GM18526 (cell line): ENCODE measurements around the gene SSR4.

Experiments
- POLR2A ChIP-seq: IDR thresholded peaks from 3 replicates; pipeline ENCODE4 v1.6.1; 2011; ENCODE audit not compliant: insufficient read length; ENCODE audit errors: extremely low read depth

Gene SSR4

GRCh38 chrX:153806999-153807575 lies 12.6 kb downstream of the SSR4 start:
- TF ChIP-seq POLR2A = no peak

- TF ChIP-seq POLR2A = no peak
Measured at GRCh38 chrX:153807976-153808375, 13.5 kb downstream of the SSR4 start.

DNA sequence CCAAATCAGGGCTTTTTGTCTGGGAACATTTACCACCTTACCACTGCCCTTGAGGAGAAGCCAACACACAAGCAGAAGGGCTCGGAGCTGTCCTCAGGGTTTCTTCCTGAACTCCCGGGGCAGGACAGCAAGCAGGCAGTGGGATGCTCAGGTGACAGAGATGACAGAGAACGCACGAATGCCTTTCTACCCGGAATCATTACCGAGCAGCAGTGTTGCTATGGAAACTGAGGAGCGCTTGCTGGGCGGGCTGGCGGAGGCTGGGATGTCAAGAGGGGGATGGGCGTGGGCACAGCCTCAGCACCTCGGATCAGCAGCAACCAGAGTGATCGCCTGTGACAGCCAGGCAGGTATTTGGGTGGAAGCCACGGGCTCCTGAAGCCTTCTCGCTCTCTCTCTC lies 17.8 kb downstream of the SSR4 start:
- TF ChIP-seq POLR2A = no peak

GRCh38 chrX:153813161-153813560 lies 18.7 kb downstream of the SSR4 start:
- no peak for TF ChIP-seq POLR2A

GRCh38 chrX:153814591-153815315 lies 20.3 kb downstream of the SSR4 start:
- TF ChIP-seq POLR2A = no peak

GRCh38 chrX:153816831-153817690 lies 22.6 kb downstream of the SSR4 start:
- no peak for TF ChIP-seq POLR2A

GRCh38 chrX:153818571-153819383 lies 24.3 kb downstream of the SSR4 start:
- TF ChIP-seq POLR2A = no peak

DNA sequence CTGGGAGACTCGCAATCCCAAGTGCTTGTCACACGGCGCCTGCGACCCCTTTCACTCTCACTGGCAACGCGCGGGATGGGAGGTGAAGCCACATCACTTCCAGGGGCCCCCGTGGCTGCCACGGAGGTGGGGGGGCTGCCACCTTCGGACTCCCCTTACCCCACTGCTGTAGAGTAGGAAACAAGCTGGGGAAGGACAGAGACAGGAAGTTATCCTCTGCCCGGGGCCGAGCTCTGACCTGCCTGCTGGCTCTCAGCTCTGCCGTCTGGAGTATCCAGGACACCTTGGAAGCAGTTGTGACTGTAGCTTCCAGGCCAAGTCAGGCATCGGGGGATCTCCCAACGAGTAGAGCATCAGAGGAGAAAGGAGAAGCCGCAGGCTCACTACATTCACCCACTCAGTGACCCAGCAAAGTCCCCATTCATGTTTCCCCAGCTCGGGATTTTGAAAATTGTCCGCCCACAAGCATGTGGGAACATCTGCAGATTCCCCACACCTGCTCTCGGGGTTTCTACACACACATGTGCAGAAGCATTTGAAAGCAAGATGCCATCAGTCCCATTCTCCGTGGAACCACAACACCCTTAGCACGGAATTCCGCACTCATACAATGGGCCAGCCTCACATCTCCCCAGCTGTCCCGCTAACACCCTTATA lies 25.0 kb downstream of the SSR4 start:
- no peak for TF ChIP-seq POLR2A

DNA sequence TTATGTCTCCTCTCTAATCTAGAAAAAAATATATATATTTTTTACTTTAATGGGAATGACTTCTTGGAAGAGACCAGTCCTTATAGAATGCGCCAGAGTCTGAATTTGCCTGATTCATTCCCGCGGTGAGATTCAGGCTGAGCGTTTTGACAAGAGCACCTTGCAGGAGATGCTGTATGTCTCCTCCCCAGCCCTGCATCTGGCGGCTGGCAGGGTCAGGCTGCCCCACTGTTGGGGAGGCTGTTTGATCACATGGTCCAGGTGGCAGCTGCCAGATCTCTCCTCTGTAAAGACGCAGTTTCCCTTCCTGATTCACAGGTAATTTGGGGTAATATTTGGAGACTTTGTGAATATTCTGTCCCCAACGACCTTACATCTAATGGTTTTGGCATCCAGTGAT lies 26.1 kb downstream of the SSR4 start:
- no peak for TF ChIP-seq POLR2A

DNA sequence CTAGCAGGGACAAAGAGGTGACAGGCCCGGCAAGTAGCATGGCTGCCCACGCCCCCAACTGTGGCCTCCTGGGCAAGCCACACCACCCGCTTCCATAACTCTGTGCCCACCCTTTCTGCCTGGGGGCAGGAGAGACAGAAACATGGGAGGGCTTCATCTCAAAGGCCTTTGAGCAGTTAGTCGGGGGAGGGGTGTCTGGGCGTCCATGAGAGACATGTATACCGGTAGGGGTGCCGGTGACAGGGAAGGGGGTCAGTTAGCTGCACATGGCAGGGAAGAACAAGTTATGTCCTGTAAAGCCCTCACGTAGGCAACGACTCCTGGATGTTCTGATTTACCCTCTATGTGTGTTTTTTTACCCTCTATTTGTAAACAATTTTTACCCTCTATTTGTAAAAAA lies 26.6 kb downstream of the SSR4 start:
- no peak for TF ChIP-seq POLR2A

GRCh38 chrX:153824348-153824747 lies 29.9 kb downstream of the SSR4 start:
- TF ChIP-seq POLR2A = no peak

DNA sequence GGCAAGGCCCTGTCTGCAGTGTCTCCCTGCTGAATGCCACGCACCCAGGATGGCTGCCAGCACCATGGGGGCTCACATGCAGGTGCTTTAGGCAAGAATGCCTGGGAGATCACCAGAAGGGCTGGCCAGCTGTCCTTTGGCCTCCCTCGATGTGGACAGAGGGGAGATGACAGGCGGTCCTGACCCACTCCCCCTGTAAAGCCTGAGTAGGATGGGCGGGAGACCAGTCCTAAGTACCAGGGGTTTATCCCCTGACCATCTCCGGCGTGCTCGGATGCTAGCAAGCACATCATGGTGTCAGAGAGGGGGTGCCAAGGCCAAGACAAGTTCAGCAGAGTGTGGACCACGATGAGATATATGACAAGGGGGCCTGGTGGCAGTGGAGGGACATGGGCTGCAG lies 30.6 kb downstream of the SSR4 start:
- no peak for TF ChIP-seq POLR2A

DNA sequence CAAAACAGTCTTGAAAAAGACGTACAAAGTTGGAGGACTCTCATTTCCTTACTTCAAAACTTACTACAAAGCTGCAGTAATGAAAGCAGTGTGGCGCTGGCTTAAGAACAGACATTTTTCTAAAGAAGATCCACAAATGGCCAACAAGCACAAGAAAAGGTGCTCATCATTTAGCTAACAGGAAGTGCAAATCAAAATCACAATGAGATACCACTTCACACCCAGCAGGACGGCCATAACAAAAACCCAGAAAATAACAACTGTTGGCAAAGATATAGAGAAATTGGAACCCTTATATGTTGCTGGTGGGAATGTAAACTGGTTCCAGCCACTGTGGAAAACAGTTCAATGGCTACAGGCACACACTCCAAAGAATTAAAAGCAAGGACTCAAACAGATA lies 32.5 kb downstream of the SSR4 start:
- TF ChIP-seq POLR2A = no peak

GRCh38 chrX:153827903-153828302 lies 33.4 kb downstream of the SSR4 start:
- no peak for TF ChIP-seq POLR2A

- TF ChIP-seq POLR2A = no peak
Measured at GRCh38 chrX:153828308-153828707, 33.8 kb downstream of the SSR4 start.
